RWPE2 (cell line): ENCODE results near the gene VIT.

ENCODE experiments used
- ATAC-seq: fragments of 200-7000 bp; cut with Tn5 transposase; 3 replicates; pipeline ENCODE4 v1.9.1; 2021; ENCODE audit warnings: low read depth
- DNase-seq: peaks from one replicate; pipeline ENCODE4 v3.0.0-alpha.2; 2020; ENCODE audit warnings: low spot score
- H3K27ac ChIP-seq: fragments of 450-650 bp; 2 replicates; pipeline ENCODE4 v1.5.1; 2017; ENCODE audit warnings: mild to moderate bottlenecking; ENCODE audit not compliant: poor library complexity, severe bottlenecking
- H3K27me3 ChIP-seq: fragments of 250-450 bp; sonication (Bioruptor Pico); 2 replicates; pipeline ENCODE4 v1.5.1; 2021; ENCODE audit warnings: mild to moderate bottlenecking, moderate library complexity; ENCODE audit not compliant: insufficient read depth, poor library complexity, severe bottlenecking
- H3K36me3 ChIP-seq: fragments of 250-450 bp; sonication (Bioruptor Pico); 2 replicates; pipeline ENCODE4 v1.5.1; 2020; ENCODE audit warnings: low read depth, mild to moderate bottlenecking, moderate library complexity
- H3K4me1 ChIP-seq: fragments of 250-450 bp; sonication (Bioruptor Pico); 2 replicates; pipeline ENCODE4 v1.5.1; 2021; ENCODE audit warnings: mild to moderate bottlenecking, moderate library complexity; ENCODE audit not compliant: insufficient read depth, poor library complexity, severe bottlenecking
- H3K4me3 ChIP-seq: fragments of 250-450 bp; sonication (Bioruptor Pico); 2 replicates; pipeline ENCODE4 v1.5.1; 2021; ENCODE audit warnings: mild to moderate bottlenecking, moderate library complexity; ENCODE audit not compliant: severe bottlenecking
- H3K9me3 ChIP-seq: fragments of 250-450 bp; sonication (Bioruptor Pico); 2 replicates; pipeline ENCODE4 v1.5.1; 2021; ENCODE audit warnings: mild to moderate bottlenecking, moderate library complexity; ENCODE audit not compliant: severe bottlenecking
- CTCF ChIP-seq: fragments of 450-650 bp; IDR thresholded peaks from one replicate; pipeline ENCODE4 v1.5.1; 2017; ENCODE audit warnings: mild to moderate bottlenecking, moderate library complexity; ENCODE audit not compliant: poor library complexity, severe bottlenecking

Gene VIT

GRCh38 chr2:36697424-36698066, 1.0 kb downstream of the VIT start:
- Histone ChIP-seq H3K4me3 (no peak overlapping the region), H3K4me1 (peaks cover 33% of the 10 kb centered on the region), H3K27me3 (no peaks in the 10 kb centered on the region), H3K36me3 (no peaks in the 10 kb centered on the region), H3K9me3 (no peaks in the 10 kb centered on the region), H3K27ac (no peak overlapping the region)
- no peak for DNase-seq
- no peak for ATAC-seq
- no peak for TF ChIP-seq CTCF

- Histone ChIP-seq H3K9me3 (no peaks in the 10 kb centered on the region), H3K36me3 (no peaks in the 10 kb centered on the region), H3K4me1 (peaks cover 33% of the 10 kb centered on the region), H3K27me3 (no peaks in the 10 kb centered on the region), H3K4me3 (no peak overlapping the region), H3K27ac (no peak overlapping the region)
- no peak for ATAC-seq
- no peak for DNase-seq
- no peak for TF ChIP-seq CTCF
Measured at GRCh38 chr2:36698993-36699392, 2.5 kb downstream of the VIT start.

GRCh38 chr2:36700311-36700710, 3.8 kb downstream of the VIT start:
- no peak for TF ChIP-seq CTCF
- no peak overlapping the region for H3K4me3 ChIP-seq
- DNase-seq (no peak), ATAC-seq (no peak)
- no peaks in the 10 kb centered on the region for H3K36me3 ChIP-seq
- no peaks in the 10 kb centered on the region for H3K27me3 ChIP-seq
- peaks cover 33% of the 10 kb centered on the region for H3K4me1 ChIP-seq
- H3K27ac ChIP-seq = peak overlapping the region; percentile 72
- no peaks in the 10 kb centered on the region for H3K9me3 ChIP-seq

- TF ChIP-seq CTCF = peak; percentile 25
- H3K36me3 ChIP-seq = no peaks in the 10 kb centered on the region
- peaks cover 31% of the 10 kb centered on the region for H3K4me1 ChIP-seq
- no peak overlapping the region for H3K4me3 ChIP-seq
- H3K27ac ChIP-seq = peak overlapping the region; percentile 72
- no peak for DNase-seq
- no peaks in the 10 kb centered on the region for H3K9me3 ChIP-seq
- H3K27me3 ChIP-seq = no peaks in the 10 kb centered on the region
- peak; percentile 86 for ATAC-seq
Measured at GRCh38 chr2:36701391-36701795, 4.9 kb downstream of the VIT start.

GRCh38 chr2:36701918-36702317, 5.4 kb downstream of the VIT start:
- Histone ChIP-seq H3K4me3 (no peak overlapping the region), H3K4me1 (peaks cover 31% of the 10 kb centered on the region), H3K27ac (peak overlapping the region; percentile 72), H3K27me3 (no peaks in the 10 kb centered on the region), H3K36me3 (no peaks in the 10 kb centered on the region), H3K9me3 (no peaks in the 10 kb centered on the region)
- peak; percentile 4; the same call in 2 of the 3 replicates for ATAC-seq
- TF ChIP-seq CTCF = no peak
- no peak for DNase-seq
